Gastroesophageal sphincter (tissue), 4 donors: ENCODE data around the gene PNPLA7. TPM values are rescaled to one million over a fixed set of nuclear protein-coding genes. Genes with fewer than 3 reads are reported as not detected.

Source experiments
- ATAC-seq: fragments of 150-250 bp; one replicate; pipeline ENCODE4 v1.9.1; 2016; ENCODE audit warnings: mild to moderate bottlenecking, moderate library complexity
- H3K27ac ChIP-seq, 4 donors: fragments of 200-600 bp; sonication (generic) in 3 of 4; 1 replicate in 3 of 4; 2 replicates in 1 of 4; pipeline ENCODE4 v1.5.1; 2016 to 2019
- H3K27me3 ChIP-seq: fragments of 200-600 bp; sonication (generic); one replicate; pipeline ENCODE4 v1.5.1; 2019
- H3K36me3 ChIP-seq, 2 donors: fragments of 200-600 bp; sonication (generic); one replicate each; pipeline ENCODE4 v1.5.1; 2019; ENCODE audit warnings: control low read depth in 1 of 2
- H3K4me1 ChIP-seq, 3 donors: fragments of 200-600 bp; sonication (generic); 1 replicate in 2 of 3; 2 replicates in 1 of 3; pipeline ENCODE4 v1.5.1; 2016 to 2019; ENCODE audit warnings: control low read depth in 2 of 3
- H3K4me3 ChIP-seq, 2 donors: fragments of 200-600 bp; sonication (generic); one replicate each; pipeline ENCODE4 v1.5.1; 2019; ENCODE audit warnings: mild to moderate bottlenecking in 1 of 2, moderate library complexity in 1 of 2
- H3K9me3 ChIP-seq, 3 donors: fragments of 200-600 bp; sonication (generic); one replicate each; pipeline ENCODE4 v1.5.1; 2017 to 2019; ENCODE audit warnings: control low read depth in 2 of 3
- CTCF ChIP-seq, 4 experiments: fragments of 200-600 bp in 2 of 4; fragments of 450-650 bp in 2 of 4; sonication (generic) in 1 of 4; IDR thresholded peaks; one replicate each; pipeline ENCODE4 v1.5.1; 2017 to 2019; ENCODE audit warnings: antibody characterized with exemption in 4 of 4, mild to moderate bottlenecking in 2 of 4, moderate library complexity in 2 of 4
- EP300 ChIP-seq: sonication (generic); formaldehyde crosslinking; IDR thresholded peaks from one replicate; pipeline ENCODE4 v1.6.1; 2017; ENCODE audit warnings: antibody characterized with exemption, mild to moderate bottlenecking
- POLR2A ChIP-seq, 2 donors: fragments of 450-650 bp; IDR thresholded peaks; one replicate each; pipeline ENCODE4 v1.6.1; 2017; ENCODE audit warnings: antibody characterized with exemption in 2 of 2, mild to moderate bottlenecking in 2 of 2, moderate library complexity in 1 of 2
- POLR2AphosphoS5 ChIP-seq: sonication (generic); formaldehyde crosslinking; IDR thresholded peaks from one replicate; pipeline ENCODE4 v1.6.1; 2017; ENCODE audit warnings: antibody characterized with exemption
- WGBS, 2 donors: methylation state at CpG; one replicate each; pipeline ENCODE4 v1.1.5; 2018; ENCODE audit warnings: low coverage in 1 of 2; 5-methylcytosine and 5-hydroxymethylcytosine counted together
- total RNA-seq, 4 donors: library from RNA; depleted of rRNA; stranded (reverse); fragments of >200 nt; gene quantifications; one replicate each; pipeline ENCODE4 v1.1.0, GENCODE V29; 2016

The PNPLA7 gene
- total RNA-seq, 4 donors from 2014 or later = 2.0 to 11.2 (median 6.6) TPM

GRCh38 chr9:137505421-137506140 lies 44.6 kb downstream of the PNPLA7 start:
- 96 to 97% methylated on average over 4 to 8 of the region's 28 CpGs for WGBS, 2 donors
- no peak overlapping the region for H3K27ac ChIP-seq
- H3K4me1 ChIP-seq = no peaks in the 10 kb centered on the region
- no peak for ATAC-seq
- H3K4me3 ChIP-seq = no peak overlapping the region
- H3K9me3 ChIP-seq = no peaks in the 10 kb centered on the region
- H3K36me3 ChIP-seq = peaks cover 0 to 24% of the 10 kb centered on the region in 2 donors
- TF ChIP-seq POLR2A (IDR thresholded peaks at IDR 0.05) = no peak
- TF ChIP-seq CTCF (IDR thresholded peaks at IDR 0.05) = no peak
- TF ChIP-seq POLR2AphosphoS5 = no peak
- TF ChIP-seq EP300 = no peak
- no peaks in the 10 kb centered on the region for H3K27me3 ChIP-seq

- Histone ChIP-seq H3K27ac (no peak overlapping the region), H3K4me1 (no peaks in the 10 kb centered on the region), H3K9me3 (no peaks in the 10 kb centered on the region), H3K36me3 (peaks cover 0 to 34% of the 10 kb centered on the region in 2 donors), H3K27me3 (no peaks in the 10 kb centered on the region), H3K4me3 (no peak overlapping the region)
- 91% methylated on average over 4 of the region's 7 CpGs; no CpG with 5 or more reads in 1 of the 2 donors for WGBS, 2 donors
- no peak for ATAC-seq
- TF ChIP-seq CTCF (IDR thresholded peaks at IDR 0.05) (no peak), POLR2A (IDR thresholded peaks at IDR 0.05) (no peak), EP300 (no peak), POLR2AphosphoS5 (no peak)
Measured at GRCh38 chr9:137504432-137504777, 45.8 kb downstream of the PNPLA7 start.

- TF ChIP-seq POLR2AphosphoS5 (no peak), CTCF (IDR thresholded peaks at IDR 0.05) (no peak), EP300 (no peak), POLR2A (IDR thresholded peaks at IDR 0.05) (no peak)
- WGBS, 2 donors = 70 to 85% methylated on average over 2 to 16 of the region's 36 CpGs
- no peaks in the 10 kb centered on the region for H3K4me1 ChIP-seq
- no peak overlapping the region for H3K4me3 ChIP-seq
- no peaks in the 10 kb centered on the region for H3K9me3 ChIP-seq
- no peaks in the 10 kb centered on the region for H3K27me3 ChIP-seq
- peaks cover 0 to 47% of the 10 kb centered on the region in 2 donors for H3K36me3 ChIP-seq
- ATAC-seq = no peak
- no peak overlapping the region for H3K27ac ChIP-seq
Measured at GRCh38 chr9:137502008-137502911, 47.9 kb downstream of the PNPLA7 start.

GRCh38 chr9:137501457-137501856 lies 48.7 kb downstream of the PNPLA7 start:
- no peak for ATAC-seq
- H3K36me3 ChIP-seq = peaks cover 0 to 54% of the 10 kb centered on the region in 2 donors
- no peak overlapping the region for H3K27ac ChIP-seq
- H3K27me3 ChIP-seq = no peaks in the 10 kb centered on the region
- H3K4me3 ChIP-seq = no peak overlapping the region
- no peaks in the 10 kb centered on the region for H3K4me1 ChIP-seq
- TF ChIP-seq POLR2AphosphoS5 = no peak
- TF ChIP-seq CTCF (IDR thresholded peaks at IDR 0.05) = no peak
- no peak for TF ChIP-seq EP300
- no peak for TF ChIP-seq POLR2A (IDR thresholded peaks at IDR 0.05)
- no peaks in the 10 kb centered on the region for H3K9me3 ChIP-seq
- WGBS, 2 donors = 100% methylated on average over 2 of the region's 12 CpGs; no CpG with 5 or more reads in 1 of the 2 donors
